Adrenal gland (tissue), 12 donors: ENCODE results near the gene TRAPPC14. TPM values are rescaled to one million over a fixed set of nuclear protein-coding genes. Genes with fewer than 3 reads are reported as not detected.

Experiments
- DNase-seq, 7 donors: peaks; one replicate each; pipeline ENCODE4 v3.0.0-alpha.2; 2019 to 2020
- H3K27ac ChIP-seq, 5 donors: fragments of 200-600 bp; sonication (generic) in 4 of 5; 1 replicate in 3 of 5; 2 replicates in 2 of 5; pipeline versions ENCODE4 v1.5.1 to v1.8.0; 2016 to 2020; ENCODE audit warnings: mild to moderate bottlenecking in 1 of 5
- H3K27me3 ChIP-seq: fragments of 200-600 bp; 2 replicates; pipeline ENCODE4 v1.8.0; 2021
- H3K36me3 ChIP-seq, 2 donors: fragments of 200-600 bp; replicated peaks in 1 of 2; 1 replicate in 1 of 2; 2 replicates in 1 of 2; pipeline versions ENCODE4 v1.5.1 to v1.8.0; 2018 to 2022
- H3K4me1 ChIP-seq, 2 donors: fragments of 200-600 bp; replicated peaks in 1 of 2; 1 replicate in 1 of 2; 2 replicates in 1 of 2; pipeline versions ENCODE4 v1.5.1 to v1.8.0; 2018 to 2021
- H3K4me3 ChIP-seq, 4 donors: fragments of 200-600 bp; sonication (generic) in 3 of 4; one replicate each; pipeline ENCODE4 v1.5.1; 2016 to 2018
- H3K9me3 ChIP-seq, 3 donors: fragments of 200-600 bp; sonication (generic) in 1 of 3; replicated peaks in 1 of 3; 1 replicate in 2 of 3; 2 replicates in 1 of 3; pipeline versions ENCODE4 v1.5.1 to v1.8.0; 2016 to 2021
- CTCF ChIP-seq, 6 experiments: fragments of 450-650 bp in 4 of 6; fragments of 200-600 bp in 2 of 6; sonication (generic) in 1 of 6; IDR thresholded peaks; 1 replicate in 5 of 6; 2 replicates in 1 of 6; pipeline versions ENCODE4 v1.5.1 to v1.8.0; 2016 to 2021; ENCODE audit warnings: antibody characterized with exemption in 6 of 6, mild to moderate bottlenecking in 2 of 6, moderate library complexity in 1 of 6
- POLR2A ChIP-seq, 2 donors: fragments of 450-650 bp; IDR thresholded peaks; one replicate each; pipeline ENCODE4 v1.6.1; 2017; ENCODE audit warnings: antibody characterized with exemption in 2 of 2, mild to moderate bottlenecking in 2 of 2, moderate library complexity in 1 of 2
- WGBS, 4 donors: extraction: QIAGEN DNeasy Blood & Tissue Kit in 2 of 4; methylation state at CpG; one replicate each; pipeline versions ENCODE4 v1.1.5 to v1.1.7; 2013 to 2017; 5-methylcytosine and 5-hydroxymethylcytosine counted together
- intact Hi-C, 2 donors: fragments of 100-400 bp; cut with DNase I; formaldehyde crosslinking; loops; one replicate each; pipeline versions ENCODE4 v1.14.1 to v1.15.0; 2022 to 2023
- polyA plus RNA-seq, 3 donors: library from polyadenylated mRNA; stranded (reverse); fragments of 200-250 nt in 2 of 3; fragments of 350-450 nt in 1 of 3; fragmentation: Illumina TruSeq in 1 of 3; extraction: RNeasy Lipid Tissue Mini Kit (QIAGEN cat#74804) in 1 of 3; gene quantifications; one replicate each; pipeline ENCODE4 v1.2.3, GENCODE V29; 2013 to 2014
- total RNA-seq, 9 donors: library from RNA; depleted of rRNA in 4 of 9; stranded (reverse); fragments of >200 nt in 4 of 9; fragments of 120-200 nt in 1 of 9; fragmentation: NEBNext Ultra II Directional in 1 of 9; extraction: Animal tissue kit (Norgen Biotek cat#: 25700) in 1 of 9; gene quantifications; one replicate each; pipeline versions ENCODE4 v1.1.0 to v1.2.4, GENCODE V29; 2013 to 2023
- donor health status: healthy with polysubstance abuse.
- donor health status: Bipolar disorder and iron deficiency.
- donor health status: DM: yes; HTN: yes; CAD: no.
- donor health status: DM: no; HTN: no; CAD: no.
- donor health status: DM: no; HTN: no; CAD: no.
- donor health status: DM: yes; HTN: yes; CAD: no.

TRAPPC14 gene
- total and polyA plus RNA-seq, 12 donors: 4.3 to 57.7 (median 17.5) TPM

GRCh38 chr7:100153708-100154535 is 4.6 kb downstream of the TRAPPC14 start:
- WGBS, 4 donors: 82 to 89% (median 86%) methylated on average over 16 of the region's 16 CpGs
- intact Hi-C loops: loop anchor here in 1 of 2 donors (10.0 kb wide), 1 partner anchor 61 kb away; the partner anchor contains the start of gene PVRIG

GRCh38 chr7:100152937-100153666 is 5.4 kb downstream of the TRAPPC14 start:
- no peak for TF ChIP-seq POLR2A (IDR thresholded peaks at IDR 0.05)
- TF ChIP-seq CTCF (IDR thresholded peaks at IDR 0.05): no peak
- Histone ChIP-seq H3K4me1 (peaks cover 3 to 25% of the 10 kb centered on the region in 2 donors), H3K4me3 (no peak overlapping the region), H3K27me3 (no peaks in the 10 kb centered on the region), H3K9me3 (no peaks in the 10 kb centered on the region), H3K36me3 (peaks cover 0 to 36% of the 10 kb centered on the region in 2 donors), H3K27ac (no peak overlapping the region)
- DNase-seq: no peak
- WGBS, 4 donors: 89 to 93% (median 91%) methylated on average over 8 to 18 of the region's 18 CpGs
- intact Hi-C loops: loop anchor here in 1 of 2 donors (10.0 kb wide), 1 partner anchor 62 kb away; the partner anchor contains the start of gene PVRIG

More at GRCh38 chr7:100153708-100154535, 4.6 kb downstream of the TRAPPC14 start:
- H3K27ac ChIP-seq: no peak overlapping the region
- no peak for DNase-seq
- no peaks in the 10 kb centered on the region for H3K9me3 ChIP-seq
- H3K4me1 ChIP-seq: peaks cover 3 to 25% of the 10 kb centered on the region in 2 donors
- H3K36me3 ChIP-seq: peaks cover 0 to 36% of the 10 kb centered on the region in 2 donors
- no peaks in the 10 kb centered on the region for H3K27me3 ChIP-seq
- H3K4me3 ChIP-seq: no peak overlapping the region
- TF ChIP-seq CTCF (IDR thresholded peaks at IDR 0.05) (no peak), POLR2A (IDR thresholded peaks at IDR 0.05) (no peak)

- peaks cover under 1 to 22% of the 10 kb centered on the region in 2 donors for H3K4me1 ChIP-seq
- intact Hi-C loops: loop anchor here in 1 of 2 donors (10.0 kb wide), 1 partner anchor 62 kb away; the partner anchor contains the start of gene PVRIG
- H3K27me3 ChIP-seq: no peaks in the 10 kb centered on the region
- peaks cover 0 to 36% of the 10 kb centered on the region in 2 donors for H3K36me3 ChIP-seq
- H3K4me3 ChIP-seq: no peak overlapping the region
- H3K9me3 ChIP-seq: no peaks in the 10 kb centered on the region
- peak overlapping the region in 1 of 5 donors; percentile 21 for H3K27ac ChIP-seq
- DNase-seq: no peak
- no peak for TF ChIP-seq CTCF (IDR thresholded peaks at IDR 0.05)
- TF ChIP-seq POLR2A (IDR thresholded peaks at IDR 0.05): no peak
These were observed 6.1 kb downstream of the TRAPPC14 start for GRCh38 chr7:100152404-100152803.
